ENCODE data around the gene BTBD2.
A peak's percentile ranks its signal among the peaks of the same experiment; 100 is the strongest.
"Not testable (repeated sequence)": the region's sequence is repeated elsewhere in the genome, so short reads cannot be mapped to it uniquely, and the experiment has no call there.

BTBD2 gene

GRCh38 chr19:2039959-2040646 is 24.6 kb upstream of the BTBD2 start:
- no peak for DNase-seq (ENCODE audit: low spot score)

- no peak for DNase-seq (ENCODE audit: low spot score)
These were observed 23.8 kb upstream of the BTBD2 start for GRCh38 chr19:2039089-2039958.

- DNase-seq (ENCODE audit: low spot score) = no peak
These were observed 23.0 kb upstream of the BTBD2 start for GRCh38 chr19:2038284-2039088.

- no peak for DNase-seq (ENCODE audit: low spot score)
These were observed 22.2 kb upstream of the BTBD2 start for GRCh38 chr19:2037651-2038255.

GRCh38 chr19:2036424-2036823 is 20.9 kb upstream of the BTBD2 start:
- DNase-seq (ENCODE audit: low spot score) = no peak

GRCh38 chr19:2035590-2035991 is 20.1 kb upstream of the BTBD2 start:
- no peak for DNase-seq (ENCODE audit: low spot score)

- no peak for DNase-seq (ENCODE audit: low spot score)
These were observed 19.4 kb upstream of the BTBD2 start for GRCh38 chr19:2034729-2035589.

GRCh38 chr19:2034253-2034652 is 18.7 kb upstream of the BTBD2 start:
- not testable (repeated sequence) for DNase-seq (ENCODE audit: low spot score)

- no peak for DNase-seq (ENCODE audit: low spot score)
These were observed 18.3 kb upstream of the BTBD2 start for GRCh38 chr19:2033825-2034159.

- no peak for DNase-seq (ENCODE audit: low spot score)
These were observed 17.8 kb upstream of the BTBD2 start for GRCh38 chr19:2033115-2033824.

GRCh38 chr19:2032296-2032941 is 16.9 kb upstream of the BTBD2 start:
- DNase-seq (ENCODE audit: low spot score) = peak; percentile 93

GRCh38 chr19:2027361-2027760 is 11.8 kb upstream of the BTBD2 start:
- DNase-seq (ENCODE audit: low spot score) = no peak

- no peak for DNase-seq (ENCODE audit: low spot score)
These were observed 11.3 kb upstream of the BTBD2 start for GRCh38 chr19:2026770-2027169.

GRCh38 chr19:2022289-2022688 is 6.8 kb upstream of the BTBD2 start:
- DNase-seq (ENCODE audit: low spot score) = no peak

- no peak for DNase-seq (ENCODE audit: low spot score)
These were observed 6.1 kb upstream of the BTBD2 start for GRCh38 chr19:2021453-2022140.

- no peak for DNase-seq (ENCODE audit: low spot score)
These were observed 3.2 kb upstream of the BTBD2 start for GRCh38 chr19:2018752-2019151.

GRCh38 chr19:2016041-2016807 is 710 bp upstream of the BTBD2 start:
- peak; percentile 84 for DNase-seq (ENCODE audit: low spot score)

- no peak for DNase-seq (ENCODE audit: low spot score)
These were observed 545 bp downstream of the BTBD2 start for GRCh38 chr19:2014731-2015607.

All from globus pallidus (tissue), 1 donor.